Mammary epithelial cell (primary cell): ENCODE measurements around the gene PFN3.
"Not testable (repeated sequence)": the region's sequence is repeated elsewhere in the genome, so short reads cannot be mapped to it uniquely, and the experiment has no call there.

Experiments used
- CTCF ChIP-seq, 2 donors: IDR thresholded peaks in 1 of 2; conservative IDR thresholded peaks in 1 of 2; 2 replicates each; pipeline ENCODE4 v1.5.1; 2011 to 2012; ENCODE audit warnings: inconsistent platforms in 2 of 2, low read length in 2 of 2, mild to moderate bottlenecking in 2 of 2, control low read depth in 1 of 2, low read depth in 1 of 2; ENCODE audit not compliant: insufficient read depth in 1 of 2; ENCODE audit errors: extremely low read depth in 1 of 2
- EZH2 ChIP-seq: IDR thresholded peaks from 2 replicates; pipeline ENCODE4 v1.6.1; 2012; ENCODE audit warnings: low read length, inconsistent platforms, borderline replicate concordance

GRCh38 chr5:177420472-177420871 lies 20.0 kb upstream of the PFN3 start:
- not testable (repeated sequence) for TF ChIP-seq CTCF (conservative IDR thresholded peaks at IDR 0.05 in 1 of 2, IDR thresholded peaks at IDR 0.05 in 1 of 2; ENCODE audit: extremely low read depth in 1 of 2, insufficient read depth in 1 of 2, low read depth in 1 of 2, low read length in 2 of 2); EZH2
